WERI-Rb-1 (cell line): Measurements from ENCODE around the gene CD109.
"Not testable (repeated sequence)": the region's sequence is repeated elsewhere in the genome, so short reads cannot be mapped to it uniquely, and the experiment has no call there.

Experiments used
- DNase-seq: peaks from one replicate; pipeline ENCODE4 v3.0.0-alpha.2; 2020
- H3K27ac ChIP-seq: fragments of 250-450 bp; sonication (Bioruptor Pico); 2 replicates; pipeline ENCODE4 v1.5.1; 2020; ENCODE audit warnings: mild to moderate bottlenecking, moderate library complexity
- H3K27me3 ChIP-seq: fragments of 250-450 bp; sonication (Bioruptor Pico); 2 replicates; pipeline ENCODE4 v1.5.1; 2021; ENCODE audit warnings: mild to moderate bottlenecking, low read depth, moderate library complexity; ENCODE audit not compliant: insufficient read depth, severe bottlenecking
- H3K36me3 ChIP-seq: fragments of 250-450 bp; sonication (Bioruptor Pico); 2 replicates; pipeline ENCODE4 v1.5.1; 2020; ENCODE audit warnings: mild to moderate bottlenecking, moderate library complexity
- H3K4me3 ChIP-seq: 2 replicates; pipeline ENCODE4 v1.5.1; 2011; ENCODE audit warnings: low read depth, mild to moderate bottlenecking, control low read depth, low read length
- H3K9me3 ChIP-seq: fragments of 250-450 bp; sonication (Bioruptor Pico); 2 replicates; pipeline ENCODE4 v1.5.1; 2021; ENCODE audit warnings: mild to moderate bottlenecking, moderate library complexity; ENCODE audit not compliant: severe bottlenecking
- CTCF ChIP-seq: IDR thresholded peaks from 2 replicates; pipeline ENCODE4 v1.5.1; 2011; ENCODE audit warnings: low read depth, mild to moderate bottlenecking, control low read depth, inconsistent platforms, low read length

Gene CD109

GRCh38 chr6:73802366-73802765 lies 106.4 kb downstream of the CD109 start:
- Histone ChIP-seq H3K36me3 (no peaks in the 10 kb centered on the region), H3K27ac (no peak overlapping the region)

GRCh38 chr6:73803562-73804241 lies 107.7 kb downstream of the CD109 start:
- H3K27ac ChIP-seq, result no peak overlapping the region
- no peak overlapping the region for H3K4me3 ChIP-seq
- H3K36me3 ChIP-seq, result no peaks in the 10 kb centered on the region
- TF ChIP-seq CTCF, result peak; percentile 69
- DNase-seq, result peak; percentile 58
- H3K9me3 ChIP-seq, result peaks cover 3% of the 10 kb centered on the region
- no peaks in the 10 kb centered on the region for H3K27me3 ChIP-seq

More at GRCh38 chr6:73802366-73802765, 106.4 kb downstream of the CD109 start:
- Histone ChIP-seq H3K9me3 (peaks cover 3% of the 10 kb centered on the region), H3K4me3 (no peak overlapping the region), H3K27me3 (no peaks in the 10 kb centered on the region)
- DNase-seq, result no peak
- TF ChIP-seq CTCF, result no peak

GRCh38 chr6:73805221-73805620 lies 109.2 kb downstream of the CD109 start:
- H3K36me3 ChIP-seq, H3K27ac ChIP-seq, H3K27me3 ChIP-seq, H3K4me3 ChIP-seq, H3K9me3 ChIP-seq: not testable (repeated sequence)
- peak; percentile 26 for DNase-seq

GRCh38 chr6:73805982-73806381 lies 110.0 kb downstream of the CD109 start:
- H3K27ac ChIP-seq, H3K36me3 ChIP-seq, H3K9me3 ChIP-seq, DNase-seq, H3K27me3 ChIP-seq, H3K4me3 ChIP-seq: not testable (repeated sequence)

- H3K9me3 ChIP-seq, result no peaks in the 10 kb centered on the region
- H3K27me3 ChIP-seq, result no peaks in the 10 kb centered on the region
- no peak overlapping the region for H3K27ac ChIP-seq
- peak; percentile 8 for DNase-seq
- no peak overlapping the region for H3K4me3 ChIP-seq
- TF ChIP-seq CTCF, result no peak
- H3K36me3 ChIP-seq, result no peaks in the 10 kb centered on the region
Observed at GRCh38 chr6:73811706-73812105, 115.7 kb downstream of the CD109 start.

- no peaks in the 10 kb centered on the region for H3K36me3 ChIP-seq
- no peak overlapping the region for H3K4me3 ChIP-seq
- H3K27me3 ChIP-seq, result no peaks in the 10 kb centered on the region
- DNase-seq, result no peak
- H3K9me3 ChIP-seq, result no peaks in the 10 kb centered on the region
- TF ChIP-seq CTCF, result no peak
- no peak overlapping the region for H3K27ac ChIP-seq
Observed at GRCh38 chr6:73817253-73817652, 121.2 kb downstream of the CD109 start.
